K562 (cell line): ENCODE data around the gene CTF1.

ENCODE experiments used
- EGR1 ChIP-seq: fragments of 450-650 bp; conservative IDR thresholded peaks from 2 replicates; pipeline ENCODE4 v1.6.1; 2017; ENCODE audit warnings: mild to moderate bottlenecking
- EZH2 ChIP-seq: IDR thresholded peaks from 2 replicates; pipeline ENCODE4 v1.6.1; 2012; ENCODE audit warnings: low read depth, mild to moderate bottlenecking, inconsistent platforms, low read length, borderline replicate concordance
- FOS ChIP-seq: IDR thresholded peaks from 3 replicates; pipeline ENCODE4 v1.6.1; 2011; ENCODE audit not compliant: insufficient read length; ENCODE audit errors: extremely low read depth
- FUS ChIP-seq: fragments of 200-400 bp; formaldehyde crosslinking; optimal IDR thresholded peaks from 2 replicates; pipeline ENCODE3; 2017; ENCODE audit warnings: low read depth, low read length

- TF ChIP-seq FUS (no peak), EZH2 (no peak), FOS (no peak), EGR1 (no peak)
Observed at GRCh38 chr16:30893417-30893743, 3.0 kb upstream of the CTF1 start.
